Measurements from ENCODE around the gene UBR2. TPM values are rescaled to one million over a fixed set of nuclear protein-coding genes. Genes with fewer than 3 reads are reported as not detected.
A peak's percentile ranks its signal among the peaks of the same experiment; 100 is the strongest.

Gene UBR2
- total and polyA plus RNA-seq, 2 of the 13 experiments (the other 11 are each of a cell fraction or from before 2014, with no cell fraction given) = 17.6 to 29.3 TPM

DNA sequence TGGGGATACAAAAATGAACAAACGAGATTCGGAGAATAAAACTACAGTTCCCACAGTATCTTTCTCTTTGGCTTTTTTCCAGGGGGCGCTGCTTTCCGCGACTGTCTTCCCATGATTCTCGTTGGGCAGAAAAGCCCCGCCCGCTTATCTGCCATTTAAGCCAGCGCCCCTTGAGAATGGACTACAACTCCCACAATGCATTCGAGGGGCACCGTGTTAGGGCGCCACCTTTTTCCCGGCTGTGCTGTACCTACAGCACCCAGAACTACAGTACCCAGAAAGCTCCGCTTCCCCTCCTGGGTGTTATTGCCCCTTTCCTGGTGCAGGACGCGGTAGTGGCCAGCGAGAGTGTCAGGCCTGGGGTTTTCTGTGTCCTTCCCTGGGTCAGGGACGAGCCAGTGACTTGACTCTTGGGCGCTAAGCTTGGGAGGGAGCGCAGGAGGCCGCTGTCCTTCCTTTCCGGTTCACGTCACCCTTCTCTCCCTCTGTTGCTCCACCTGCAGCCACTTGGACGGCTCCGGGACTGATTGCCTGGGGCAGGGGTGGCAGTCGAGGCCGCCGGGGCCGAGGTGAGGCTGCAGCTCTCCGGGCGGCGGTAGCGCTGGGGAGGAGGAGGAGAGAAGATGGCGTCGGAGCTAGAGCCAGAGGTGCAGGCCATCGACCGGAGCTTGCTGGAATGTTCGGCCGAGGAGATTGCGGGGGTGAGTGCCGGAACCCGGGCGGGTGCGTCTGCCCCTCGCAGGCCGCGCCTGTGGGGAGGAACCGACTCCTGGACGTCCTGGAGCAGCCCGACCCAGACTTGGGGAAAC, at the start of gene UBR2 (continued):
- TF ChIP-seq, protein P1, sequence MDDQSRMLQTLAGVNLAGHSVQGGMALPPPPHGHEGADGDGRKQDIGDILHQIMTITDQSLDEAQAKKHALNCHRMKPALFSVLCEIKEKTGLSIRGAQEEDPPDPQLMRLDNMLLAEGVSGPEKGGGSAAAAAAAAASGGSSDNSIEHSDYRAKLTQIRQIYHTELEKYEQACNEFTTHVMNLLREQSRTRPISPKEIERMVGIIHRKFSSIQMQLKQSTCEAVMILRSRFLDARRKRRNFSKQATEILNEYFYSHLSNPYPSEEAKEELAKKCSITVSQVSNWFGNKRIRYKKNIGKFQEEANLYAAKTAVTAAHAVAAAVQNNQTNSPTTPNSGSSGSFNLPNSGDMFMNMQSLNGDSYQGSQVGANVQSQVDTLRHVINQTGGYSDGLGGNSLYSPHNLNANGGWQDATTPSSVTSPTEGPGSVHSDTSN (CRISPR knock-in tag; IDR thresholded peaks at IDR 0.05; ENCODE audit: borderline replicate concordance) = no peak
- TF ChIP-seq, protein P2, sequence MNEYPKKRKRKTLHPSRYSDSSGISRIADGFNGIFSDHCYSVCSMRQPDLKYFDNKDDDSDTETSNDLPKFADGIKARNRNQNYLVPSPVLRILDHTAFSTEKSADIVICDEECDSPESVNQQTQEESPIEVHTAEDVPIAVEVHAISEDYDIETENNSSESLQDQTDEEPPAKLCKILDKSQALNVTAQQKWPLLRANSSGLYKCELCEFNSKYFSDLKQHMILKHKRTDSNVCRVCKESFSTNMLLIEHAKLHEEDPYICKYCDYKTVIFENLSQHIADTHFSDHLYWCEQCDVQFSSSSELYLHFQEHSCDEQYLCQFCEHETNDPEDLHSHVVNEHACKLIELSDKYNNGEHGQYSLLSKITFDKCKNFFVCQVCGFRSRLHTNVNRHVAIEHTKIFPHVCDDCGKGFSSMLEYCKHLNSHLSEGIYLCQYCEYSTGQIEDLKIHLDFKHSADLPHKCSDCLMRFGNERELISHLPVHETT (CRISPR knock-in tag; conservative IDR thresholded peaks at IDR 0.05) = peak; percentile 86; the same call in 1 of the 2 replicates
- TF ChIP-seq ZNF589 (CRISPR knock-in tag; conservative IDR thresholded peaks at IDR 0.05) (peak; percentile 92), SP4 (CRISPR knock-in tag; IDR thresholded peaks at IDR 0.05) (peak; percentile 94), MTA3 (CRISPR knock-in tag; IDR thresholded peaks at IDR 0.05) (no peak), ATF7-NPFF (CRISPR knock-in tag; IDR thresholded peaks at IDR 0.05; ENCODE audit: low read depth) (peak; percentile 80), KDM5B (CRISPR knock-in tag; IDR thresholded peaks at IDR 0.05; ENCODE audit: borderline replicate concordance) (peak; percentile 95), ZNF780A (CRISPR knock-in tag; IDR thresholded peaks at IDR 0.05) (peak; percentile 93), SRSF1 (optimal IDR thresholded peaks at IDR 0.05; ENCODE audit: low read depth, low read length) (peak; percentile 84), ZNF878 (CRISPR knock-in tag; IDR thresholded peaks at IDR 0.05) (peak; percentile 39; the same call in 1 of the 2 replicates), FOXM1 (CRISPR knock-in tag; IDR thresholded peaks at IDR 0.05) (no peak), HBP1 (CRISPR knock-in tag; IDR thresholded peaks at IDR 0.05; ENCODE audit: low read depth) (peak; percentile 86; the same call in 1 of the 2 replicates), ZNF138 (CRISPR knock-in tag; IDR thresholded peaks at IDR 0.05; ENCODE audit: low read depth) (no peak), TOPORS (CRISPR knock-in tag; IDR thresholded peaks at IDR 0.05) (peak; percentile 96), ZNF773 (CRISPR knock-in tag; IDR thresholded peaks at IDR 0.05; ENCODE audit: borderline replicate concordance) (peak; percentile 84; the same call in 1 of the 2 replicates), HOXA5 (CRISPR knock-in tag; IDR thresholded peaks at IDR 0.05) (peak; percentile 89), MBD4 (IDR thresholded peaks at IDR 0.05; ENCODE audit: borderline replicate concordance, low read length) (no peak), RCOR2 (CRISPR knock-in tag; IDR thresholded peaks at IDR 0.05) (0 out of 2 replicates have a peak, but pooled peaks have one; percentile 43)
- TF ChIP-seq, protein P3, sequence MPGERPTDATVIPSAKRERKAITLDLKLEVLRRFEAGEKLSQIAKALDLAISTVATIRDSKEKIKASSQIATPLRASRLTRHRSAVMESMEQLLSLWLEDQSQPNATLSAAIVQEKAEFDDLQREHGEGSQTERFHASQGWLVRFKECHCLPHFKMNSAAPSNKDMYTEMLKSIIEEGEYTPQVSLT (CRISPR knock-in tag; IDR thresholded peaks at IDR 0.05; ENCODE audit: borderline replicate concordance, low read depth) = no peak
- TF ChIP-seq, protein P4, sequence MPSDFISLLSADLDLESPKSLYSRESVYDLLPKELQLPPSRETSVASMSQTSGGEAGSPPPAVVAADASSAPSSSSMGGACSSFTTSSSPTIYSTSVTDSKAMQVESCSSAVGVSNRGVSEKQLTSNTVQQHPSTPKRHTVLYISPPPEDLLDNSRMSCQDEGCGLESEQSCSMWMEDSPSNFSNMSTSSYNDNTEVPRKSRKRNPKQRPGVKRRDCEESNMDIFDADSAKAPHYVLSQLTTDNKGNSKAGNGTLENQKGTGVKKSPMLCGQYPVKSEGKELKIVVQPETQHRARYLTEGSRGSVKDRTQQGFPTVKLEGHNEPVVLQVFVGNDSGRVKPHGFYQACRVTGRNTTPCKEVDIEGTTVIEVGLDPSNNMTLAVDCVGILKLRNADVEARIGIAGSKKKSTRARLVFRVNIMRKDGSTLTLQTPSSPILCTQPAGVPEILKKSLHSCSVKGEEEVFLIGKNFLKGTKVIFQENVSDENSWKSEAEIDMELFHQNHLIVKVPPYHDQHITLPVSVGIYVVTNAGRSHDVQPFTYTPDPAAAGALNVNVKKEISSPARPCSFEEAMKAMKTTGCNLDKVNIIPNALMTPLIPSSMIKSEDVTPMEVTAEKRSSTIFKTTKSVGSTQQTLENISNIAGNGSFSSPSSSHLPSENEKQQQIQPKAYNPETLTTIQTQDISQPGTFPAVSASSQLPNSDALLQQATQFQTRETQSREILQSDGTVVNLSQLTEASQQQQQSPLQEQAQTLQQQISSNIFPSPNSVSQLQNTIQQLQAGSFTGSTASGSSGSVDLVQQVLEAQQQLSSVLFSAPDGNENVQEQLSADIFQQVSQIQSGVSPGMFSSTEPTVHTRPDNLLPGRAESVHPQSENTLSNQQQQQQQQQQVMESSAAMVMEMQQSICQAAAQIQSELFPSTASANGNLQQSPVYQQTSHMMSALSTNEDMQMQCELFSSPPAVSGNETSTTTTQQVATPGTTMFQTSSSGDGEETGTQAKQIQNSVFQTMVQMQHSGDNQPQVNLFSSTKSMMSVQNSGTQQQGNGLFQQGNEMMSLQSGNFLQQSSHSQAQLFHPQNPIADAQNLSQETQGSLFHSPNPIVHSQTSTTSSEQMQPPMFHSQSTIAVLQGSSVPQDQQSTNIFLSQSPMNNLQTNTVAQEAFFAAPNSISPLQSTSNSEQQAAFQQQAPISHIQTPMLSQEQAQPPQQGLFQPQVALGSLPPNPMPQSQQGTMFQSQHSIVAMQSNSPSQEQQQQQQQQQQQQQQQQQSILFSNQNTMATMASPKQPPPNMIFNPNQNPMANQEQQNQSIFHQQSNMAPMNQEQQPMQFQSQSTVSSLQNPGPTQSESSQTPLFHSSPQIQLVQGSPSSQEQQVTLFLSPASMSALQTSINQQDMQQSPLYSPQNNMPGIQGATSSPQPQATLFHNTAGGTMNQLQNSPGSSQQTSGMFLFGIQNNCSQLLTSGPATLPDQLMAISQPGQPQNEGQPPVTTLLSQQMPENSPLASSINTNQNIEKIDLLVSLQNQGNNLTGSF (CRISPR knock-in tag; IDR thresholded peaks at IDR 0.05) = peak; percentile 31; the same call in 1 of the 2 replicates
